Hematopoietic multipotent progenitor cell treated with erythropoietin and hydrocortisone succinate and interleukin-3 and kit ligand, for 4 days (in vitro differentiated cells): ENCODE measurements around the gene RABEPK.
"Not testable (repeated sequence)": the region's sequence is repeated elsewhere in the genome, so short reads cannot be mapped to it uniquely, and the experiment has no call there.

Source experiments
- DNase-seq: peaks from one replicate; pipeline ENCODE4 v3.0.0-alpha.2; 2015

RABEPK gene, protein sequence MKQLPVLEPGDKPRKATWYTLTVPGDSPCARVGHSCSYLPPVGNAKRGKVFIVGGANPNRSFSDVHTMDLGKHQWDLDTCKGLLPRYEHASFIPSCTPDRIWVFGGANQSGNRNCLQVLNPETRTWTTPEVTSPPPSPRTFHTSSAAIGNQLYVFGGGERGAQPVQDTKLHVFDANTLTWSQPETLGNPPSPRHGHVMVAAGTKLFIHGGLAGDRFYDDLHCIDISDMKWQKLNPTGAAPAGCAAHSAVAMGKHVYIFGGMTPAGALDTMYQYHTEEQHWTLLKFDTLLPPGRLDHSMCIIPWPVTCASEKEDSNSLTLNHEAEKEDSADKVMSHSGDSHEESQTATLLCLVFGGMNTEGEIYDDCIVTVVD

GRCh38 chr9:125200216-125201047, at the start of gene RABEPK:
Gene RABEPK (plus strand): TSS chr9:125200542. CDS start chr9:125203014, 2,472 bp downstream.
- DNase-seq: peak; percentile 97

- DNase-seq: no peak
These were observed 48.6 kb upstream of the RABEPK start for GRCh38 chr9:125151730-125152129.

GRCh38 chr9:125153712-125154367, 46.5 kb upstream of the RABEPK start:
- DNase-seq: no peak

- DNase-seq: no peak
These were observed 43.8 kb upstream of the RABEPK start for GRCh38 chr9:125156551-125156950.

- no peak for DNase-seq
These were observed 39.6 kb upstream of the RABEPK start for GRCh38 chr9:125160750-125161149.

DNA sequence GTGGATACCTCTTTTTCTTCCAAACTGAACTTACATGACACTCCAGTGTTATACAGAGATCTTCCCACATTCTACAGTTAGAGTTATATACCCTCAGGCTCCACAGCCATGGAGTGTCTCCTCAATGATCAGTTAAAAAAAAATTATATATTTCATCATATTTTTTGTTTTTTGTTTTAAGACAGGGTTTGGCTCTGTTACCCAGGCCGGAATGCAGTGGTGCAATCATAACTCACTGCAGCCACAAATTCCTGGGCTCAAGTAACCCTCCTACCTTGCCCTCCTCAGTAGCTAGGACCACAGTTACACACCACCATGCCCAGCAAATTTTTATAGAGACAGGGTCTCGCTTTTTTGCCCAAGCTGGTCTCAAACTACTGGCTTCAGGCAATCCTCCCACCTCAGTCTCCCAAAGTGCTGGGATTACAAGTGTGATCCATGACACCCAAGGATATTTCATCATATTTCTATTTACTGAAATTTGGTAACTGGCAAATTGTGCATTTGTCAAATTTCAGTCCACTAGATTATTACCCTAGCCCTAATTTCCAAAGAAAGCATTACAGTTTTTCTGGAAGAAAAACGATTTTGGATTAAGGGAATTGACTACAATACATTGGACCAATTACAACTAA, 38.9 kb upstream of the RABEPK start:
- DNase-seq: no peak

DNA sequence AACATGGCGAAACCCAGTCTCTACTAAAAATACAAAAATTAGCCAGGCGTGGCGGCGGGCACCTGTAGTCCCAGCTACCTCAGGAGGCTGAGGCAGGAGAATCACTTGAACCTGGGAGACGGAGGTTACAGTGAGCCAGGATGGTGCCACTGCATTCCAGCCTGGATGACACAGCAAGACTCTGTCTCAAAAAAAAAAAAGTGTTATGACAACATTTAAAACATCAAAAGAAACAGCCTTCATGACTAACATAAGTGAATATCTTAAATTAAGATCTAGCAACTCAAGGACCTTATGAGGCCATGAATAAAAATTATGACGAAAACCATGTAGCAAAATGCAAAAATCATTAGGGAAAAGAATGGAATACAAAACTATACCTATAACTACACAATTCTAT, 37.5 kb upstream of the RABEPK start:
- not testable (repeated sequence) for DNase-seq

- DNase-seq: no peak
These were observed 33.6 kb upstream of the RABEPK start for GRCh38 chr9:125166762-125167161.

- no peak for DNase-seq
These were observed 30.4 kb upstream of the RABEPK start for GRCh38 chr9:125169895-125170294.

- peak; percentile 64 for DNase-seq
These were observed 28.1 kb upstream of the RABEPK start for GRCh38 chr9:125172031-125172755.

DNA sequence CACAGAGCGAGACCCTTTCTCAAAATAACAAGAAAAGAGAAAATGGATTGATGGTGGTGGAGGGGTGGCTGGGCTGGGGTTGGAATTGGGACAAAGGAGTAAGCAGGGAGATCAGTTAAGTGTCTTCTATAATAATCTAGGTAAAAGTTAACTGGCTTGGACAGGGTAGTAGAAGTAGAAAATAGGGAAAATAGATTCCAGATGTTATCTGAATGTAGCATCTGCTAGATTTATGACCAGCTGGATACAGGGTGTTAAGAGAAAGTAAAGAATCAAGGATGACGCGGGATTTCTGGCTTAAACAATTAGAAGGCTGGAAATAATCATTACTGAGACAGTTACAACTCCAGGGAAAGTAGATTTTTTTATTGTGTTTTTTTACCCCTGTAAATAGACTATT, 23.7 kb upstream of the RABEPK start:
- no peak for DNase-seq

- no peak for DNase-seq
These were observed 22.5 kb upstream of the RABEPK start for GRCh38 chr9:125177888-125178287.

DNA sequence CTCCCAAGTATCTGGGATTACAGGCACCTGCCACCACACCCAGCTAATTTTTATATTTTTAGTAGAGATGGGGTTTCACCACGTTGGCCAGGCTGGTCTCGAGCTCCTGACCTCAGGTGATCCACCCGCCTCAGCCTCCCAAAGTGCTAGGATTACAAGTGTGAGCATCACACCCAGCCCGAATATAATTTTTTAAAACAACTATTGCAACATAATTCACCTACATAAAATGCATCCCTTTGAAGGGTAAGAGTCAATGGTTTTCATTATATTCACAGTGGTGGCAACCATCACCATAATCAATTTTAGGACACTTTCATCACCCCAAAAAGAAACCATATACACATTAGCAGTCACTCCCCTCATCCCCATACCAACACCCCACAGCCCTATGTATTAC, 20.6 kb upstream of the RABEPK start:
- not testable (repeated sequence) for DNase-seq

GRCh38 chr9:125180876-125181275, 19.5 kb upstream of the RABEPK start:
- DNase-seq: no peak

GRCh38 chr9:125181756-125182155, 18.6 kb upstream of the RABEPK start:
- not testable (repeated sequence) for DNase-seq

DNA sequence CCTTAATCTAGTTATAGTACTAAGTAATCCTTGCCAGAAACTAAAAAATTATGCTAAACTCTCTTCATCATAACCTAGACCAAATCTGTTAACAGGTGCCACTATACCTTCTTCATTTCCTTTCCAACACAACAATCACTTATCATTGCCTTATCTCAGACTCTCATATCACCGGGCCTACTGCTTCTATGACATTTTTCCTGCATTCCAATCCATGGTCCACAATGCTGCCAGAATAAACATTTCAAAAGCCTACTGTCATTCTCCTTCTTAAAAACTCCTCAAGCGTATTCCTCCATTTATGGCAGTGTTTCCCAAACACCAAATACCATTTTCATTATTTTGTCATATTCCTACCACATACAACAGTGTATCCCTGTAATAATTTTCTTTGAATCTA, 17.3 kb upstream of the RABEPK start:
- DNase-seq: no peak

- DNase-seq: no peak
These were observed 16.8 kb upstream of the RABEPK start for GRCh38 chr9:125183561-125183960.

GRCh38 chr9:125189011-125189360, 11.4 kb upstream of the RABEPK start:
- peak; percentile 65 for DNase-seq

- peak; percentile 99 for DNase-seq
These were observed 10.7 kb upstream of the RABEPK start, which contains the start of gene PPP6C for GRCh38 chr9:125189361-125190289. Gene PPP6C (minus strand): TSS chr9:125189803. CDS start chr9:125189718, 85 bp downstream.

DNA sequence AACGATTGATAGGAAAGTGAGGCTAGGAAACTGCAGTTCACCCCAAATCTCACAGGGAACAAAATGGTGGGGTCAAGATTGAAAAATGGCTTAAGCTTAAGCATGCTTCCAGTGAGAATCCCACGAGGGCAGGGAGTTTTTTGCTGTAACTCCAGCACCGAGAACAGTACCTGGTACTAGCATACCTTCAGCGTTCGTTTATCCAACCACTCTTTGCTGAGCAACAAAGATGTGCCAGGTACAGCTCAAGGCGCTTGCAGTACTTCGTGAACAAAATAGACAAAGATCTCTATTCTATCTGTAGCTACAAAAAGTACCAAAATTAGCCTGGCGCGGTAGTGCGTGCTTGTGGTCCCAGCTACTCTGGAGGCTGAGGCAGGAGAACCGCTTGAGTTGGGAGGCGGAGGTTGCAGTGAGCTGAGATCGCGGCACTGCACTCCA, 10.0 kb upstream of the RABEPK start:
- DNase-seq: peak; percentile 46

GRCh38 chr9:125194466-125194865, 5.9 kb upstream of the RABEPK start:
- not testable (repeated sequence) for DNase-seq
